GM12878 (cell line): Measurements from ENCODE around the gene PRSS57. TPM values are rescaled to one million over a fixed set of nuclear protein-coding genes. Genes with fewer than 3 reads are reported as not detected.
"Not testable (repeated sequence)": the region's sequence is repeated elsewhere in the genome, so short reads cannot be mapped to it uniquely, and the experiment has no call there.

ENCODE experiments used
- ATAC-seq: fragments of 200-7000 bp; cut with Tn5 transposase; 3 replicates; pipeline ENCODE4 v1.9.1; 2020; ENCODE audit warnings: mild to moderate bottlenecking, moderate library complexity
- BruUV-seq: library from RNA; stranded (reverse); fragments of 400-500 nt; replicated peaks from 2 replicates; lab custom pipeline; 2021; lab: Mats Ljungman, UMichigan
- CTCF ChIA-PET: fragments of 300-600 bp; sonication (Branson Sonifier 250); formaldehyde crosslinking; extraction: SDS; loops from one replicate; lab custom pipeline; 2021; ENCODE audit warnings: inconsistent platforms; lab: Yijun Ruan, JAX
- POLR2A ChIA-PET: fragments of 350-600 bp; formaldehyde crosslinking; extraction: SDS; loops from one replicate; lab custom pipeline; 2021; ENCODE audit warnings: inconsistent platforms; lab: Charles Lee
- RAD21 ChIA-PET: fragments of 300-600 bp; sonication (Branson Sonifier 250); formaldehyde crosslinking; loops from one replicate; lab custom pipeline; 2023; ENCODE audit warnings: antibody characterized with exemption; ENCODE audit not compliant: unreplicated experiment; lab: Charles Lee
- SMC1A ChIA-PET: fragments of 300-600 bp; sonication (Branson Sonifier 250); formaldehyde crosslinking; loops from one replicate; lab custom pipeline; 2023; ENCODE audit not compliant: unreplicated experiment, uncharacterized antibody; lab: Charles Lee
- DNase-seq: peaks from one replicate; pipeline ENCODE4 v3.0.0-alpha.2; 2011; ENCODE audit warnings: low read depth, low spot score
- FAIRE-seq: peaks from 3 replicates; lab custom pipeline; 2011; peaks lifted over from hg19 to GRCh38; lab: Jason Lieb, UNC
- H2AFZ ChIP-seq: 2 replicates; pipeline ENCODE4 v1.6.0; 2011; ENCODE audit warnings: low read depth, low read length, control low read depth; ENCODE audit not compliant: control insufficient read depth
- H3K27ac ChIP-seq: 2 replicates; pipeline ENCODE4 v1.5.1; 2011; ENCODE audit warnings: control low read depth; ENCODE audit not compliant: control insufficient read depth, insufficient read depth
- H3K27me3 ChIP-seq, 2 experiments: replicated peaks in 1 of 2; 2 replicates each; pipeline versions ENCODE4 v1.6.0 to v1.6.1; 2011; ENCODE audit warnings: low read length in 1 of 2; ENCODE audit not compliant: control insufficient read depth in 2 of 2, insufficient read depth in 2 of 2
- H3K36me3 ChIP-seq, 2 experiments: 2 replicates each; pipeline ENCODE4 v1.5.1; 2011; ENCODE audit warnings: low read length in 1 of 2; ENCODE audit not compliant: control insufficient read depth in 2 of 2, insufficient read depth in 2 of 2
- H3K4me1 ChIP-seq: 2 replicates; pipeline ENCODE4 v1.6.1; 2011; ENCODE audit warnings: mild to moderate bottlenecking, low read length, moderate library complexity, mixed read lengths; ENCODE audit not compliant: control insufficient read depth, insufficient read depth
- H3K4me2 ChIP-seq: 2 replicates; pipeline ENCODE4 v1.6.0; 2011; ENCODE audit warnings: control low read depth; ENCODE audit not compliant: control insufficient read depth, insufficient read depth
- H3K4me3 ChIP-seq: fragments of 200-600 bp; sonication (generic); 2 replicates; pipeline ENCODE4 v1.5.1; 2016
- H3K79me2 ChIP-seq: 2 replicates; pipeline ENCODE4 v1.6.0; 2011; ENCODE audit warnings: low read length; ENCODE audit not compliant: control insufficient read depth, insufficient read depth
- H3K9ac ChIP-seq: 2 replicates; pipeline ENCODE4 v1.8.0; 2011; ENCODE audit warnings: low read length, control low read depth, mixed read lengths; ENCODE audit not compliant: control insufficient read depth, insufficient read depth
- H3K9me3 ChIP-seq: replicated peaks from 3 replicates; pipeline ENCODE4 v1.5.1; 2011; ENCODE audit warnings: mild to moderate bottlenecking, low read length; ENCODE audit not compliant: control insufficient read depth, insufficient read depth
- H4K20me1 ChIP-seq: 2 replicates; pipeline ENCODE4 v1.6.0; 2011; ENCODE audit not compliant: control insufficient read depth, insufficient read depth
- WGBS: methylation state at CpG from one replicate; pipeline ENCODE4 v1.1.6; 2016; ENCODE audit warnings: low lambda C conversion rate; ENCODE audit not compliant: insufficient replicate concordance, insufficient coverage; ENCODE audit errors: missing lambda C conversion rate; 5-methylcytosine and 5-hydroxymethylcytosine counted together
- in situ Hi-C: fragments of 300-500 bp; cut with MboI; formaldehyde crosslinking; loops from 9 replicates; pipeline ENCODE4 v1.14.3; 2018; ENCODE audit warnings: mixed read lengths
- intact Hi-C: fragments of 100-400 bp; cut with micrococcal nuclease; formaldehyde crosslinking; loops from one replicate; pipeline ENCODE4 v1.14.2; 2022; ENCODE audit not compliant: unreplicated experiment
- polyA plus RNA-seq, 11 experiments: library from polyadenylated mRNA; depleted of rRNA in 4 of 11; unstranded in 6 of 11; stranded (reverse) in 5 of 11; fragments of >200 nt; fragmentation: Nextera tagmentation in 4 of 11; fragmentation: Illumina TruSeq in 1 of 11; extraction: Ambion mirVana in 4 of 11; extraction: Trizol in 1 of 11; gene quantifications; 1 replicate in 1 of 11; 2 replicates in 10 of 11; pipeline versions ENCODE4 v1.2.1 to v1.2.3, GENCODE V29; 2011 to 2016; ENCODE audit warnings: inconsistent platforms in 2 of 11, missing spikeins in 2 of 11, low read depth in 1 of 11
- total RNA-seq, 4 experiments: library from RNA; depleted of rRNA in 3 of 4; stranded (reverse); fragments of >200 nt in 3 of 4; fragmentation: Illumina TruSeq in 1 of 4; extraction: Trizol in 1 of 4; gene quantifications; 2 replicates each; pipeline versions ENCODE4 v1.2.1 to v1.2.3, GENCODE V29; 2013 to 2021

Gene PRSS57
- total and polyA plus RNA-seq, 10 of the 15 experiments (the other 5 are each of a cell fraction or from before 2014, with no cell fraction given): not detected

- ATAC-seq, DNase-seq, H4K20me1 ChIP-seq, FAIRE-seq, RAD21 ChIA-PET, H3K79me2 ChIP-seq, BruUV-seq, H3K4me3 ChIP-seq, H3K9me3 ChIP-seq, H3K4me2 ChIP-seq, H2AFZ ChIP-seq, H3K4me1 ChIP-seq, H3K9ac ChIP-seq, H3K27me3 ChIP-seq, intact Hi-C loops, SMC1A ChIA-PET, H3K36me3 ChIP-seq, H3K27ac ChIP-seq: not testable (repeated sequence)
- WGBS: 28% methylated on average over 12 of the region's 12 CpGs
- POLR2A ChIA-PET: interaction anchor here (0.6 to 1.2 kb wide), 2 partner anchors 11 to 23 kb away, joined by 3 read pairs; no protein-coding TSS in a partner anchor
- CTCF ChIA-PET: interaction anchor here (1.1 to 2.2 kb wide), 3 partner anchors 10 to 68 kb away, joined by 3 to 7 read pairs (median 4); no protein-coding TSS in a partner anchor
- in situ Hi-C loops: loop anchor here (5.0 kb wide), 1 partner anchor 63 kb away; no protein-coding TSS in a partner anchor
Observed at GRCh38 chr19:668675-669434, 26.4 kb downstream of the PRSS57 start.

- 72% methylated on average over 26 of the region's 38 CpGs for WGBS
- H3K4me3 ChIP-seq, H3K9me3 ChIP-seq, H3K79me2 ChIP-seq, H3K27ac ChIP-seq, H2AFZ ChIP-seq, intact Hi-C loops, RAD21 ChIA-PET, H3K27me3 ChIP-seq, H3K36me3 ChIP-seq, H3K4me2 ChIP-seq, POLR2A ChIA-PET, ATAC-seq, H3K9ac ChIP-seq, BruUV-seq, H4K20me1 ChIP-seq, H3K4me1 ChIP-seq, FAIRE-seq, DNase-seq: not testable (repeated sequence)
- CTCF ChIA-PET: interaction anchor here (1.1 to 1.3 kb wide), 2 partner anchors 67 to 73 kb away, joined by 3 to 6 read pairs; no protein-coding TSS in a partner anchor
- in situ Hi-C loops: loop anchor here (5.0 kb wide), 1 partner anchor 65 kb away; no protein-coding TSS in a partner anchor
- SMC1A ChIA-PET: interaction anchor here (2.1 kb wide), 1 partner anchor 67 kb away, joined by 12 read pairs; no protein-coding TSS in a partner anchor
Observed at GRCh38 chr19:666985-667573, 28.2 kb downstream of the PRSS57 start.
